NCI-H345 treated with DMSO at 0.1 percent for 48 hours (cell line): ENCODE data around the gene ZNF492.
"Not testable (repeated sequence)": the region's sequence is repeated elsewhere in the genome, so short reads cannot be mapped to it uniquely, and the experiment has no call there.

Experiments used
- DNase-seq: peaks from one replicate; lab custom pipeline; 2025; ENCODE audit not compliant: unreplicated experiment; lab: John Stamatoyannopoulos, UW

The ZNF492 gene

DNA sequence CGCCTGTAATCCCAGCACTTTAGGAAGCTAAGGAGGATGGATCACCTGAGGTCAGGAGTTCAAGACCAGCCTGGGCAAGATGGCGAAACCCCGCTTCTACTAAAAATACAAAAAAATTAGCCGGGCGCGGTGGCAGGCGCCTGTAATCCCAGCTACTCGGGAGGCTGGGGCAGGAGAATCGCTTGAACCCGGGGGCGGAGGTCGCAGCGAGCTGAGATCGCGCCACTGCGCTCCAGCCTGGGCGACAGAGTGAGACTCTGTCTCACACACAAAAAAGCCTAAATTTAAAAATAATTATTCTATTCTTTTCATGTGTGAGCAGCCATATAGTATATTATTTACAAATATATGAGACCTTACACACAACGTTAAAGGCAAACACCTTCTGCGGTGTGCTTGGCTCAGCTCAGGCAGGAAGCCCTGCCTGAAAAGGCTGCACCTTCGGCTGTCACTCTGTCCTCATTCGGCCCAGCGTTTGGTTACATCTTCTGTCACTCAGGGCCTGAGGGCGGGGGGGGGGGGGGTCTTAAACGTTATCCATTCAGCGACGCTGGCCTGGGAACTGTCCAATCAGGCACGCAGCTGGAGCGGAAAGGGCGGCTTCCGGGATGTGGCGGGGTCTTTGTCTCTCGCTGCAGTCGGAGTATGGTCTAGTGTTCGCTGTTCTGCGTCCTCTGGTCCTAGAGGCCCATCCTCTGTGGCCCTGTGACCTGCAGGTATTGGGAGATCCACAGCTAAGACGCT, at the start of gene ZNF492:
TSS of gene ZNF492 (plus strand) at position 619 of the 744 bp plus-strand sequence. CDS start 19,076 bp downstream, outside the sequence.
- DNase-seq, result not testable (repeated sequence)

DNA sequence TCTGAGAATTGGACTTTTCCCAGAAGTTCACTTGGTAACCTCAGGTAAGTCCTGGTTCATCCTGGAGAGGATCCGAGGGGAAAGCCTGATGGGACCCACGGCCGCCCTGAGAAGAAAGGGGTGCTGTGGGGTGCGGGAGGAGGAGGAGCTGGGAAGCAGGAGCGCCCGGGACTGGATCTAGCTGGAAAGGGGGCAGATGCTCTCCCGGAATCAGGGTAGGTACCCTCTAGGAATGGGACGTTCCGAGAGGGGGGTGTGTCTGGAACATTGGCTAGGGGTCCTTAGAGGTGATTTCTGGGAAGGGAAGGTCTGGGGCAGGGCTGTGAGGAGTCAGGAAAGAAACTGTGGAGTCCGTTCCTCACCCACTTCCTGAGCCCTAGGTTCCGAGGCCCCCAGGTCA, 38.7 kb upstream of the ZNF492 start:
- DNase-seq, result no peak

DNA sequence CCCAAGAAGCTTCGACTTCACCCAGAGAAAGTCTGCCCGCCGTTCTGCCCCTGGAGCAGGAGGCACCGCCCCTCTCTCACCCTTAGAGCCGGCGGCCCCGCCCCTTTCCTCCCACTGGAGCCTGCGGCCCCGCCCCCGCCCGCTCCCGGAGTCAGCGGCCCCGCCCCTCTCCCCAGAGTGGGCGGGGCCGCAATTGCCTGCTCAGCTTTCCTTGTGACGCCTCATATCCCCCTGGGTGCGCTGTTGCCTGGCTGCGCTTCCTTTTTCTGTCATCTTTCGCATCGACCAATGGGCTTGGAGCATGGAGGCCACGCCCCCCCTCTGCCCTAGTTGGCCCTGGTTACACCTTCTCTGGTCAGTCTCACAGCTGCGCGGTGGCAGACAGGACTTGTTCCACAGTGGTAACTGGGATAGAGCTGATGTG, 38.2 kb upstream of the ZNF492 start:
- no peak for DNase-seq

DNA sequence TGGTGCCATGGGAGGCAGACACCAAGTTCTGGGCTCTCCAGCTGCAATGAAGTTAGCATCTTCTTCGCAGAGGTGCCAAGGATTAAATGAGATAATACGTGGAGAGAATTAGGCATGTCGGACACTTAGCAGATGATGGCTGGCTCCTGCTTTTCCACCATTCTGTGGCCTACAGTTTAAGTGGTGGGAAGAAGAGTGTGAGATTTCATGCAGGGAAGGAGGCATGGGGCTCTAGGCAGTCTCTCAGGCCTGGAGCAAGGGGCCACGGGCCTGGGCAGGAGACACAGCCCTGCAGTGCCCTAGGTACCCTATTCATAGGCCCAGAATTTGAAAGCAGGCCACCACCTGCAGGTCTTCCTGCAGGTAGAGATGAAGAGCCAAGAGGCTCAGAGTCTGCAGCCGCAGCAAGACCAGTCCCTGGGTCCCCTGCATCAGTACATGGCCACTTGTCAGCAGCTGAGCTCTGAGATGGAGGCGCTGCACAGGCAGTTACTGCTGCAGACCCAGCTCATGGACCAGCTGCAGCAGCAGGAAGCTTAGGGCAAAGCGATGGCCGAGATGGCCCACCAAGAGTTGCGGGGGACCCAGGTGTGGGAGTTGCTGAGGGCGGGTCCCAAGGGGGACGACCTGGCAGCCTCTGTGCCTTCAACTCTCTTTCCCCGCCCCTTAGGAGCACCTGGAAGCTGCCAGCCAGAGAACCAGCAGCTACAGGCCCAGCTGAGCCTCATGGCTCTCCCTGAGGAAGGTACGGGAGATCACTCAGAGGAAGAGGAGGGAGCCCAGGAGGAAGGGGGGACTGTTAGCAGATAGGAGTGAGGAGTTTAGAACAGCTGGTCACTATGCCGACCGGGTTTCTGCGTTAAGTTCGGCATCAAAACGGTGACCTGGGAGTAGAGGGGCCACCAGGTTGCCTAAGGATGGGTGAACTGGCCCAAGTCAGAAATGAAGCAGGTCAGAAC, 33.2 kb upstream of the ZNF492 start:
- DNase-seq, result no peak

DNA sequence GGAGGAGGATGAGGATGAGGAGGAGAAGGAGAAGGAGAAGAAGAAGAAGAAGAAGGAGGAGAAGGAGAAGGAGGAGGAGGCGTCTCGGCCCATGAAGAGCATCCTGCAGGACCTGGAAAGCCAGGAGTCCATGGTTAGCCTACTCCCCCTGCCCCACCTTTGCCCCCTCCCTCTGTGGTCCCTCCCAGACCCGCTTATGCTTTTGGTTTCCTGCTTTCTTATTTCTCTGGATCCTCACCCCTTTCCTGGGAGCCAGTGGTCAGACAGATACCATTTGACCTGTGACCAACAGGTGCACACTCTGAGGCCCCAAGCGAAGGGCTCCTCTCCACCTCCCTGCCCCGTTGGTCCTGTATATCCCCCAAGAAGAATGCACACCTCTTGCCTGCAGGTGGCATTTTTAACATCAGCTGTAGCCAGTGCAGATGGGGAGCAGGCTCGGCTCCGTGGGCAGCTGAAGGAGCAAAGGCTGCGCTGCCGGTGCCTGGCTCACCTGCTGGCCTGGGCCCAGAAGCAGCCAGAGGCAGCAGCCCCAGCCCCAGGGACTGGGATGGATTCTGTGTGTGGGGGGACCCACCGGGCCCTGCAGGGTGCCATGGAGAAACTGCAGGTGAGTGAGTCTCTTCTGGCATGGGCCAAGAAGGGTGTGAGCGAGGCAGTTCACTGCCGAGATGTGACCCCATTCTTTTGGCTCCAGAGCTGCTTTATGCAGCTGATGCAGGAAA, 32.1 kb upstream of the ZNF492 start:
- no peak for DNase-seq

DNA sequence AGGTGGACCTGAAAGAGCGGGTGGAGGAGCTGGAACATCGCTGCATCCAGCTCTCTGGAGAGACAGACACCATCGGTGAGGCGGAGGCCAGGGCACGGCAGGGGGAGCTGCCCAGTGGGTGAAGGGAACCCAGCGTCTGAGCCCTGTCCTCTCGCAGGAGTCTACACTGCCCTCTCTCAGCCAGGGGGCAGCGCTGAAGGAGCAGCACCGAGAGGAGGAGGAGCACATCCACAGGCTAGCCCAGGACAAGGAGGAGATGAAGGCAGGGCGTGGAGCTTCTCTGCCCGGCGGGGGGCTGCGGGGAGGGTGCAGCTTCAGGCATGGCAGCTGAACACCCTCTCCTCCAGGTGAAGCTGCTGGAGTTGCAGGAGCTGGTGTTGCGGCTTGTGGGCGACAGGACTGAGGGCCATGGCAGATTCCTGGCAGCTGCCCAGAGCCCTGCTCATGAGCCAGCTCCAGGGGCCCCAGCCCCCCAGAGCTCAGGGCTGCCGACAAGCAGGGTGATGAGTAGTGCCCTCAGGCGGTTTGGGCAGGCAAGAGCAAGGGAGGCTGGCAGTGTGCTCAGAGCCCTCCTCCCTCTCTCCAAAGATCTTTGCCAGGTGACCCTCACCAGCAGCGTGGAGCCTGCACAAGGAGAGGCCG, 31.4 kb upstream of the ZNF492 start:
- DNase-seq, result no peak

DNA sequence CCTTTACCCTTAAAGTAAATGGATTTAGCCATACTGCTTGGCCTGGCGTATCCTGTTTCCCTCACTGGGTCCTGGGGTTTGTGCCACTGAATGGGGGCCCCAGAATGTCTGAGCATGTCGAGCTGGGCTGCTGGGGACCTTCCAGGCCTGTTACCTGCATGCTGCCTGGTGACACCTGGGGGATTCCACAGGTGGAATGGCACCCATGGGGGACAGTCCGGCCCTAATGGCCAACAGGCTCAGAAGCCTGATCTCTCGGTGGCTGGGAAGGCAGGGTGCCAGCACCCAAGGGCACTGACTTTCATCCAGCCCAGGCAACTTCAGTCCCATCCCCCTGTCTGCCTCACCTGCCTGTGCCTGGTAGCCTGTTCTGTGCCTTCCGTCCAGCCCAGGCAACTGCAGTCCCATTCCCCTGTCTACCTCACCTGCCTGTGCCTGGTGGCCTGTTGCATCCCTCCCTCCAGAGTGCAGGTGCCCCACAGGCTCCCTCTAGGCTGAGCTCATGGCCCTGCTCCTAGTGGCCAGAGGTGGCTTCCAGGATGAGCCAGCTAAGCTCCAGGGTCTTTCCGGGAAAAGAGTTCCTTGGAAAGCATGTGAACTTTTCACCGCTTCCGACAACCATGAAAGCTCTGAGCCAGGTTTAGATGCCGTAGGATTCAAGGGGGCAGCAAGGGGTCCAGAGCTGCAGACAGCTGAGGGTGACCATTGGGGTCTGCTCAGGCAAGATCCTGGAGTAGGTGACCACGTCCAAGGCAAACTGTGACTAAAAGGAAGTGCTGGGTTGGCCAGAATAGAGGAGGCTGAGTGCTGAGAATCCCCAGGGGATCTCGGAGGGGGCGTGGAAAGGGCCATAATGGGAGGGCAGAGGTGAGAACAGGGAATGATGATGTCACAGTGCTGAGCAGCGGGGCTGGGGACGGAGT, 30.3 kb upstream of the ZNF492 start:
- DNase-seq, result no peak

DNA sequence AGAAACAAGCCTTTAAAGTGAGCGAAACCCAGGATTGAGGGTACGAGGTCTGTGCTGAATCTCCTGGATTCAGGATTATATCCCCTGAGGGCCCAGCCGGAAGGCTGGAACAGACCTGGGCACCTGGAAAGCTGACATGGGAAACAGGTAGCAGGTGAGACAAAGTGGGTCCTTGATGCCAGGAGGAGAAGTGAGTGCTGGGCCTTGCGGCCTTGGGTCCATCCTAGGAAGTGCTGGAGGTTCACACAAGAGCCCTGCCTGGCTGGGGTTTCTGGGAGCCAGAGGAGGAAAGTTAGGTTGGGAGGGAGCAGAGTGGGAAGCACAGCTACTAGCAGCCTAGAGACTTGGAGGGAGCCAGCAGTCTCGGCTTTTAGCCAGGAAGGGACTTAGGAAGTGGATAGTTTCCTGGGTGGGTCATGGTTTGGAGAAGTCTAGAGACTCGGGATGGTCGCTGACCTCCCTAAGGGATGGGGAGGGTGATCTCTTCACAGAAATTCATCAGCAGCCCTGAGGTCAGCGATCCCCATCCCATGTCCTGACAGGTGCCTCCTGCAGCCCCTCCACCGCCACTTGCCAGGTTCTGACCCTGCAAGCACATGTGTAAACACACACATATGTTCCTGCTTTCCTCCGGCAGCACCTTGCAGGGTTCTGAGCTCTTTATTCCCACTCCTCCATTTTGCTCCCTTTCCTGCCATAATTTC, 29.4 kb upstream of the ZNF492 start:
- DNase-seq, result no peak

DNA sequence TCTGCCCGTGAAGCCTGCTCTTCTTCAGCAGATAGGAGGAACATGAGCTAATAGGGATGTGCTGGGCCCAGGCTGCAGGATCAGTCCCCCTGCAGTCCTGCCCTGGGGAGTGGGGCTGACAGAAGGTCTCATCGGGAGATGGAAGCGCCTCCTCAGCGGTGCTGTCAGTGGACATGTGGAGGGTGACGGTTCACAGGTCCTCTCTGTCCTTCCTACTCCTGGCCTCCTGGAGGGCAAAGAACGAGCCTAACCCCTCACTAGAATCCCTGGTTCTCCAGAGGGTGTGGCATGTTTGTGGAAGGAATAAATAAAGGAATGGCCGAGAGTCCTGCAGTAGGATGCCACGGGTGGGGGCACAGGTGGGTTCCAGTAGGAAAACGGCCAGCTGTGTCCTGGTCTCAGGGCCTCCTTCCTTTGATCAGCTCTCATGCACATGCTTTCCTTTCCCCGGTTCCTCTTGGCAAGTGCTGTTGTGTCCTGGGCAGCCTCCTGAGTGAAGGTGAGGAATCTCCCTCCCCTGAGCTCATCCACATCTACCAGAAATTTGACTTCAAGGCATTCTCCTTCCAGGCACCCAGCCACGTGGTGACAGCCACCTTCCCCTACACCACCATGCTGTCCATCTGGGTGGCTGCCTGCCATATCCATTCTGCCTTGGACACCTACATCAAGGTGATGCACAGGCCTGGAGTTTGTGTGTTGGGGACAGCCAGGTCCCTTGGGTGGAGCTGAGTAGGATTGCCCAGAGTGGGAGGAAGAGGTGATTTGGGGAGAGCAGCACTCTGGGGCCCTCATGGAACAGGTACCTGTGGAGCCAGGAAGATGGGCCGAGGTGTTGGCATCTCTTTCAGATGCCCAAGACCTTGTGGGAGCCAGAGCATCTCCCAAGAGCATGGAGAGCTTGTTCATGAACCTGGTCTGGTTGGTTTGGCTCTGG, 28.6 kb upstream of the ZNF492 start:
- no peak for DNase-seq

DNA sequence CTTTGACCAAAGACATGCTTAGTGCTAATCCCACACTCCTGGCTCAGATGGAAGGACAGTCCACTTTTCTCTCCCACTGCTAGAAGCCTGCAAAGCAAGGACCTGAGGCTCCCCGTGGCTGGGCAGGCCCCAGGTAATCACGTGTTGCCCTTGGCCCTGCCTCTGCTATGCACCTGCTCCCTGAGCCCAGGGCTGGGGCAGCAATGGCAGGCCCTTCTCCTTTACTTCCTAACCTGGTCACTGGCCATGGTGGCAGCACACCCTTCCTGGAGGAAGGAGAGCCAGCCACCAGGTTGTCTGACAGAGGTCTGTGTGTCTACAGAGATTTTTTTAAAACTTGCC, 27.9 kb upstream of the ZNF492 start:
- DNase-seq, result no peak

DNA sequence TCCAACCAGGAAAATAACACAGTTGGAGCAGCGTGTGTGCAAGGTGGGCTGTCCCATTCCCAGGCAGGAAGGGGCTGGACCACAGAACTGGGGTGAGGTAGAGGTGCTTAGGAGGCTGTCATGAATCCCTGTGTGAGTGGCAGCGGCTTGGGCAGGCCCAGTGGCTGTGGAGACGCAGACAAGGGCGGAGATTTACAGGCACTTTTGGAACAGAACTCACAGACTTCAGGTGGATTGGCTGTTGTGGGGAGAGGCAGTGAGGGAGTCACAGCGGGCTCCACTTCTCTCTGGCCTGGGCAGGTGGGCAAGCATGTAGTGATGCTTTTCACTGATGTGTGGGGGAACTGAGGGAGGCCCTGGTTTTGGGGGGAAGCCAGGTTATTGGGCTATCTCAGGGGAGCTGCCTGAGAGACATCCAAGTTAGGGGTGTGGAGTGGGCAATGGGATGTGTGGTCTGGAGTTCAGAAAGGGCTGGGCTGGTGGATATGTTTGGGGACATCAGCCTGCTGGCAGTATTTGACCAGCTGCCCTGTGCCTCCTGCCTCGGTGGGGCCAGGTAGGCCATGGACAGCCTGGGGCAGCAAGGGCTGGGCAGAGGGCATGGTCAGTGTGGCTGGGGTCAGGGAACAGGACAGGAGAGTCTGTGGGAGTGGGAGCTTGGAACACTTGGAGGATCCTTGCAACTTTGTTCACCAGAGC, 27.0 kb upstream of the ZNF492 start:
- DNase-seq, result no peak

DNA sequence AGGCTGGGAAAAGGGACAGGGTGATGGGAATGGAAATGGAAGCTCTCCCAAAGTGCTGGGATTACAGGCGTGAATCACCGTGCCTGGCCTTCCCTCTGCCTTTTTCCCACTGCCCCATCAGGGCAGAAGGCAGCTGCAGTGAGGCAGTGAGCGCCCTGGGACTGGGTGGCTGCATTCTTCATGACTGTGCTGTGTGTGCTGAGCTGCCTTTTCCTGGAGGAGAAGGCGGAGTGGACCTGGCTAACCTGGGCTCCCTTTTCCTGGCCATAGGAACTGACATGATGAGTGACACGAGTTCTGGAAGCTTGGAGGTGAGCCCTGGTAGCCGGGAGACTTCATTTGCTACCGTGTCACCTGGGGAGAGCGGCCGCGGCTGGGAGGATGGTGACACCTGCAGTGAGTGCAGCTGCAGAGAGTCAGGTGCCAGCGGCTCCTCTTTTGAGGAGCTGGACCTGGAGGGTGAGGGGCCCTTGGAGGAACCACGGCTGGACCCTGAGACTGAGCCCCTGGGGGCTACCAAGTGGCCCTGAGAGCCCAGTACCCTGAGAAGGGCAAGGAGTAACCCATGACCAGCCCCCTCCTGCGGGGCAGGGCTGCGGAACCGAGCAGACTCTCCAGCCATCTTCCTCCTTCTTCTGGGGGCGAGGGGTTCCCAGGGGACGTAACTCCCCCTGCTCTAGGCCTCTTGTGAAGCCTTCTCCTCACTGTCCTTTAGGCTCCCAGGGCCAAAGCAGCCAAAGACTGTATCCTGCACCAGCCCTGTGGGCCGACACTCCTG, 26.3 kb upstream of the ZNF492 start:
- no peak for DNase-seq

DNA sequence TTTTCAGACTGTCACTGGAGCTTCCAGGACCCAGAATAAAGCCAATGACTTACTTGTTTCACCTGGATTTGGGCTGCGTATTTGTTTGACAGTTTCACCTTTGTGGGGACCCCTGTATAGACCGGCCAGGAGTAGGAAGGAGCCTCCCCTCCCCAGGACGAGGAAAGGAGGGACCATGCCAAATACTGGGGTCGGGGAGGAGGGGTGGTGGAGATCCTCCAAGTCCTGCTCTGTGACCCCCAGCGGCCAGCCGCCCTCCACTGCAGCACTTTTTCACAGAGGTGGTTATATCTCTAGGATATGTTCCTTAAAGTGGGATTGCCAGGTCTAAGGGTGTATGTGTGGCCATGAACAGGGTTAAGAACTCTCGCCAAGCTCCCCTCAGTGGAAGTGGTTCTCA, 25.7 kb upstream of the ZNF492 start:
- no peak for DNase-seq

DNA sequence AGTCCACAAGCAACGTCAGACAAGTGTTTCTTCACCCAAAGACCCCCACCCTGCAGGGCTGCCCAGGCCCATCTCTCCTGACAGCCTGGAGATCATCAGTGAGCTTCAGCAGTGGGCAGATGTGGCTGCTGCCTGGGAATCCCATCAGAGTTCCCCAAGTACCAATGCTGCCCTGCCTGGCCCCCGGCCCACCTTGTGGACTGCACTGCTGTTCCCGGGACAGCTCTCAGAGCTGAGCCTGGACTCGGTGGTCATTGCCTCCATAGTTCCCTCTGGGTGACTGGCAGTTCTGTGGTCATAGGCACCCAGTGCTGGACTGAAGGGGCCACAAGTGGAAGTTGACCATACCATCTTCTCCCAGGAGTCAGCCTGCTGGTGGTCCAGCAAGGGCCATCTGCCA, 24.5 kb upstream of the ZNF492 start:
- no peak for DNase-seq

DNA sequence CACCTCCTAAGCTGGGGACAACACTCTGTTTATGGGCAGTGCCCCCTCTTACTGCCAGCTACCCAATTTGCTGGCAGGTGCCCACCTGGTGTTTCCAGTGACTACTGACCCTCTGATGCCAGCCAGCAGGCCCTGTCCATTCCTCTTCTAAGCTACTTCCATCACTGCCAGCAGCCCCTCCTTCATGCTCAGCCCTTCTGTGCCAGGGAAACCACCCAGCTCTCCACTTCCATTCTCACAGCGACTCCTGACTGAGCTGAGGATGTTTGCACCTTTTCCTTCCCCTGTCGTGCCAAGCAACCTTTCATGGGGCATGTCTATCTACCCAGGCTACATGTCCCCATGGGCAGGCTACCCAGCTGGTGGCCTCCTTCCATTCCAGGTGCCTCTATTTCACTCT, 24.0 kb upstream of the ZNF492 start:
- DNase-seq, result no peak

DNA sequence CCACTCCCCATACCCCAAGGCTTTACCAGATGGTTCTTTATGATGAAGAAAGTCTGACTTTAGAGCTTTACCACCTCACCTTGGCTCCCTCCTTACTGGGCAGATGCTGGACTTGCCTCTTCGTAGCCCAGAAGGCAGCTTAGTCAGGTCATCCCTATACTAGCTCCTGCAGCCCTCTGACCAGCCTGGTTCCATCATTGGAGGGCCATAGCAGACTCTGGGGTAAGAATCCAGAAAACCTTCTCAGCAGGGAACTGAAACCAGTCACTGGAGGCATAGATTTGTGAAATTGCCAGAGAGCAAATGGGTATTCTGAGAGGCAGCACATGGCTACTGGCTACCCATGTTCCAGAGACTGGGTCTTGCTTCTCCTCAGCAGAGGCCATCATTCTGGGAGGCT, 21.8 kb upstream of the ZNF492 start:
- DNase-seq, result no peak

DNA sequence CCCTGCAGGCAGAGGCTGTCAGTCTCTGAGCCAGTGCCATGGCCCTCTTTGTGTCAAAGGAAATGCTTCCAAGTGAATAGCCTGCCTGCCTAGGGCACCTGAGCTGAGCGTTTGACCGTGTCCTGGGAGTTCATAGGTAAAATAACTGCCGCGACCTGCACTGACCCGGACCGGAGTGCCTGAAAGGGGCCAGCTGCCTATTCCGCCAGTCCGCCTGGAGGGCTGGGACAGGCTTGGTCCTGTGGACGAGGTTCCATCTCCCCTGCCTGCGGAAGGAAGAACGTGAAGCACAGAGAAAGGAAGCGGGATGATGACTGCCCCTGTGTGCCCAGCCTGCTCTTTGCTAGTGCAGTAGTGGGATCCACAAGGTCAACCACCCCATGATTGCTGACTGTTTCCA, 17.5 kb upstream of the ZNF492 start:
- no peak for DNase-seq
